Endothelial cell of umbilical vein (primary cell): ENCODE results near the gene SIM2. TPM values are rescaled to one million over a fixed set of nuclear protein-coding genes. Genes with fewer than 3 reads are reported as not detected.

Experiments
- BruUV-seq: library from RNA; stranded (reverse); fragments of 400-500 nt; replicated peaks from 2 replicates; lab custom pipeline; 2021; lab: Mats Ljungman, UMichigan
- CTCF ChIA-PET: fragments of 300-600, 350-600 bp; sonication (Branson Sonifier 250); formaldehyde crosslinking; loops from one replicate; lab custom pipeline; 2021; ENCODE audit warnings: antibody characterized with exemption, inconsistent platforms; lab: Charles Lee
- POLR2A ChIA-PET: fragments of 300-600, 350-600 bp; sonication (Branson Sonifier 250); formaldehyde crosslinking; loops from one replicate; lab custom pipeline; 2021; ENCODE audit warnings: antibody characterized with exemption, inconsistent platforms; lab: Charles Lee
- DNase-seq: peaks from one replicate; pipeline ENCODE4 v3.0.0-alpha.2; 2011; ENCODE audit warnings: low read depth, low spot score
- FAIRE-seq: peaks from 2 replicates; lab custom pipeline; 2011; peaks lifted over from hg19 to GRCh38; lab: Jason Lieb, UNC
- H2AFZ ChIP-seq: 2 replicates; pipeline ENCODE4 v1.6.0; 2012; ENCODE audit warnings: low read depth, low read length, control low read depth, inconsistent platforms
- H3K27ac ChIP-seq: 2 replicates; pipeline ENCODE4 v1.5.1; 2011; ENCODE audit warnings: low read depth, mild to moderate bottlenecking, control low read depth, low read length, moderate library complexity; ENCODE audit not compliant: insufficient read depth
- H3K27me3 ChIP-seq, 2 experiments: 2 replicates each; pipeline versions ENCODE4 v1.6.0 to v1.6.1; 2011; ENCODE audit warnings: low read length in 2 of 2, mixed read lengths in 1 of 2; ENCODE audit not compliant: control insufficient read depth in 2 of 2, insufficient read depth in 2 of 2
- H3K36me3 ChIP-seq, 2 experiments: 2 replicates in 1 of 2; 3 replicates in 1 of 2; pipeline ENCODE4 v1.5.1; 2011; ENCODE audit warnings: low read length in 2 of 2, mild to moderate bottlenecking in 1 of 2, moderate library complexity in 1 of 2; ENCODE audit not compliant: control insufficient read depth in 2 of 2, insufficient read depth in 2 of 2; ENCODE audit errors: extremely low read depth in 1 of 2
- H3K4me1 ChIP-seq: 3 replicates; pipeline ENCODE4 v1.5.1; 2011; ENCODE audit warnings: mild to moderate bottlenecking, low read length; ENCODE audit not compliant: control insufficient read depth, insufficient read depth; ENCODE audit errors: extremely low read depth
- H3K4me2 ChIP-seq: 2 replicates; pipeline ENCODE4 v1.6.1; 2011; ENCODE audit warnings: low read length, control low read depth, mixed read lengths; ENCODE audit not compliant: insufficient read depth
- H3K4me3 ChIP-seq, 3 experiments: fragments of 200-600 bp in 1 of 3; sonication (generic), shearing (Covaris generic) in 1 of 3; replicated peaks in 1 of 3; 2 replicates each; pipeline ENCODE4 v1.5.1; 2011 to 2016; ENCODE audit warnings: control low read depth in 3 of 3, low read length in 3 of 3, mild to moderate bottlenecking in 2 of 3, inconsistent platforms in 1 of 3, low read depth in 1 of 3, moderate library complexity in 1 of 3; ENCODE audit not compliant: insufficient read depth in 1 of 3
- H3K79me2 ChIP-seq: 2 replicates; pipeline ENCODE4 v1.6.0; 2012; ENCODE audit warnings: low read length, inconsistent platforms; ENCODE audit not compliant: control insufficient read depth, insufficient read depth
- H3K9ac ChIP-seq: replicated peaks from 2 replicates; pipeline ENCODE3; 2011; ENCODE audit warnings: low read length, control low read depth; ENCODE audit not compliant: insufficient read depth; ENCODE audit errors: extremely low read depth
- H3K9me1 ChIP-seq: replicated peaks from 3 replicates; pipeline ENCODE4 v1.6.0; 2011; ENCODE audit warnings: mild to moderate bottlenecking, low read length; ENCODE audit not compliant: control insufficient read depth, insufficient read depth; ENCODE audit errors: extremely low read depth
- H3K9me3 ChIP-seq: replicated peaks from 2 replicates; pipeline ENCODE4 v1.5.1; 2012; ENCODE audit warnings: low read length, inconsistent platforms; ENCODE audit not compliant: control insufficient read depth, insufficient read depth
- H4K20me1 ChIP-seq: replicated peaks from 2 replicates; pipeline ENCODE3; 2011; ENCODE audit warnings: mild to moderate bottlenecking, low read length; ENCODE audit not compliant: control insufficient read depth, insufficient read depth; ENCODE audit errors: extremely low read depth
- EZH2 ChIP-seq: IDR thresholded peaks from 2 replicates; pipeline ENCODE4 v1.6.1; 2012; ENCODE audit warnings: borderline replicate concordance, low read depth, mild to moderate bottlenecking, moderate library complexity, low read length, inconsistent platforms; ENCODE audit not compliant: severe bottlenecking
- GATA2 ChIP-seq: IDR thresholded peaks from 2 replicates; pipeline ENCODE4 v1.7.0; 2011; ENCODE audit warnings: low read depth, mild to moderate bottlenecking, moderate library complexity, mixed read lengths, low read length; ENCODE audit not compliant: insufficient read length, insufficient read depth
- JUN ChIP-seq: IDR thresholded peaks from 2 replicates; pipeline ENCODE4 v1.6.1; 2011; ENCODE audit warnings: borderline replicate concordance, low read depth; ENCODE audit not compliant: insufficient read length, insufficient read depth
- MYC ChIP-seq: IDR thresholded peaks from one replicate; pipeline ENCODE4 v1.6.1; 2011; ENCODE audit warnings: mild to moderate bottlenecking, low read depth, low read length
- POLR2A ChIP-seq: IDR thresholded peaks from 2 replicates; pipeline ENCODE4 v1.6.1; 2012; ENCODE audit warnings: low read depth, mild to moderate bottlenecking, control low read depth, low read length
- POLR2AphosphoS5 ChIP-seq: IDR thresholded peaks from 2 replicates; pipeline ENCODE4 v1.6.1; 2012; ENCODE audit warnings: low read depth, mild to moderate bottlenecking, control low read depth, low read length, moderate library complexity; ENCODE audit not compliant: insufficient read depth
- dilution Hi-C: fragments of 300-500 bp; cut with MboI; formaldehyde crosslinking; loops from one replicate; pipeline ENCODE4 v1.15.0; 2019; ENCODE audit warnings: low sequenced_read_pairs; ENCODE audit not compliant: extremely low pct_ligation_motif_present
- intact Hi-C: fragments of 100-400 bp; cut with micrococcal nuclease; formaldehyde crosslinking; loops from one replicate; pipeline ENCODE4 v1.10.0; 2022
- polyA plus RNA-seq, 4 experiments: library from polyadenylated mRNA; depleted of rRNA in 3 of 4; stranded (reverse) in 3 of 4; unstranded in 1 of 4; fragments of >200 nt; gene quantifications; 2 replicates each; pipeline versions ENCODE4 v1.2.1 to v1.2.3, GENCODE V29; 2011 to 2012; ENCODE audit warnings: missing spikeins in 1 of 4
- total RNA-seq: library from RNA; stranded (reverse); gene quantifications from 2 replicates; pipeline ENCODE4 v1.2.3, GENCODE V29; 2021
- TF ChIP-seq, protein P1 (sequence below): IDR thresholded peaks from 2 replicates; pipeline ENCODE4 v1.6.1; 2011; ENCODE audit not compliant: insufficient read depth, insufficient read length
- TF ChIP-seq, protein P2 (sequence below), 2 donors: IDR thresholded peaks; 1 replicate in 1 of 2; 2 replicates in 1 of 2; pipeline ENCODE4 v1.5.1; 2011; ENCODE audit warnings: low read length in 2 of 2, mild to moderate bottlenecking in 2 of 2, moderate library complexity in 2 of 2, control low read depth in 1 of 2, inconsistent platforms in 1 of 2, low read depth in 1 of 2; ENCODE audit not compliant: insufficient read depth in 1 of 2; ENCODE audit errors: extremely low read depth in 1 of 2

SIM2 gene
- total and polyA plus RNA-seq, 2 donors (not counting 3 experiments of a cell fraction or from before 2014, with no cell fraction given), result not detected

DNA sequence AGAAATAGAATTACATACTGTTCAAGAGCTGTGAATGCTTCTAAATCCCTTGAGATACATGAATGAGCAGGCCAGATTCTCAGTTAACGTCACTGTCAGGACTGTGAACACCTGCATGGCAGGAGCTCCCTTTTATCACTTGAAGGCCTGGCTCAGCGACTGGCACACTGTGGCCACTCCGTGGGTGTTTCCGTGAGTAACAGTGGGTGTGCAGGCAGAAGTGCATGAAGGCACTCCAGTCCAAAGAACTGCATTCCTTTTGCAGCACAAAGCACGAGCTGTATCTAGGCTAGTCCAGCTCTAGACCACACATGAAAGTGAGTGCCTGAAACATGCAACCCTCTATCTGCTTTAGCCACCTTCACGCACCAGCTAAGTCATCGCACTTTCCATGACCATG is 9.6 kb upstream of the SIM2 start:
- TF ChIP-seq POLR2A, result no peak
- no peak for TF ChIP-seq GATA2
- no peak for TF ChIP-seq MYC
- TF ChIP-seq JUN, result no peak
- TF ChIP-seq EZH2, result no peak
- TF ChIP-seq, protein P1, sequence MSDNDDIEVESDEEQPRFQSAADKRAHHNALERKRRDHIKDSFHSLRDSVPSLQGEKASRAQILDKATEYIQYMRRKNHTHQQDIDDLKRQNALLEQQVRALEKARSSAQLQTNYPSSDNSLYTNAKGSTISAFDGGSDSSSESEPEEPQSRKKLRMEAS, result no peak
- TF ChIP-seq POLR2AphosphoS5, result no peak
- TF ChIP-seq, protein P2, sequence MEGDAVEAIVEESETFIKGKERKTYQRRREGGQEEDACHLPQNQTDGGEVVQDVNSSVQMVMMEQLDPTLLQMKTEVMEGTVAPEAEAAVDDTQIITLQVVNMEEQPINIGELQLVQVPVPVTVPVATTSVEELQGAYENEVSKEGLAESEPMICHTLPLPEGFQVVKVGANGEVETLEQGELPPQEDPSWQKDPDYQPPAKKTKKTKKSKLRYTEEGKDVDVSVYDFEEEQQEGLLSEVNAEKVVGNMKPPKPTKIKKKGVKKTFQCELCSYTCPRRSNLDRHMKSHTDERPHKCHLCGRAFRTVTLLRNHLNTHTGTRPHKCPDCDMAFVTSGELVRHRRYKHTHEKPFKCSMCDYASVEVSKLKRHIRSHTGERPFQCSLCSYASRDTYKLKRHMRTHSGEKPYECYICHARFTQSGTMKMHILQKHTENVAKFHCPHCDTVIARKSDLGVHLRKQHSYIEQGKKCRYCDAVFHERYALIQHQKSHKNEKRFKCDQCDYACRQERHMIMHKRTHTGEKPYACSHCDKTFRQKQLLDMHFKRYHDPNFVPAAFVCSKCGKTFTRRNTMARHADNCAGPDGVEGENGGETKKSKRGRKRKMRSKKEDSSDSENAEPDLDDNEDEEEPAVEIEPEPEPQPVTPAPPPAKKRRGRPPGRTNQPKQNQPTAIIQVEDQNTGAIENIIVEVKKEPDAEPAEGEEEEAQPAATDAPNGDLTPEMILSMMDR (IDR thresholded peaks at IDR 0.05; ENCODE audit: extremely low read depth in 1 of 2, insufficient read depth in 1 of 2, low read depth in 1 of 2, low read length in 2 of 2), result no peak
- CTCF ChIA-PET, result interaction anchor here (1.0 to 1.7 kb wide), 2 partner anchors 59 to 81 kb away, joined by 3 to 12 read pairs; no protein-coding TSS in a partner anchor
- intact Hi-C loops (no loop called here), dilution Hi-C loops (no loop called here)
- no peak overlapping the region for H2AFZ ChIP-seq
- DNase-seq, result no peak
- no peaks in the 10 kb centered on the region for H3K36me3 ChIP-seq
- no peaks in the 10 kb centered on the region for H3K9me1 ChIP-seq
- H3K4me2 ChIP-seq, result no peak overlapping the region
- H3K27me3 ChIP-seq, result peaks cover 66 to 88% of the 10 kb centered on the region in 2 experiments
- no peaks in the 10 kb centered on the region for H3K9me3 ChIP-seq
- no peak overlapping the region for H3K27ac ChIP-seq
- H3K79me2 ChIP-seq, result no peaks in the 10 kb centered on the region
- H3K4me3 ChIP-seq, result no peak overlapping the region
- no peak for FAIRE-seq
- peaks cover 3% of the 10 kb centered on the region for H3K4me1 ChIP-seq
- H4K20me1 ChIP-seq, result no peaks in the 10 kb centered on the region
- no peak overlapping the region for H3K9ac ChIP-seq
- POLR2A ChIA-PET, result no interaction called here
- BruUV-seq, result no TSS peak
